HepG2 (cell line): Measurements from ENCODE around the gene JPT1. TPM values are rescaled to one million over a fixed set of nuclear protein-coding genes. Genes with fewer than 3 reads are reported as not detected.

ENCODE experiments used
- ARNT ChIP-seq: fragments of 450-650 bp; IDR thresholded peaks from 2 replicates; pipeline ENCODE4 v1.6.1; 2017
- EEA1 ChIP-seq: sonication (generic); formaldehyde crosslinking; IDR thresholded peaks from 2 replicates; pipeline ENCODE4 v1.5.1; 2020; ENCODE audit warnings: mild to moderate bottlenecking, missing genetic modification reagents, borderline replicate concordance
- ETV5 ChIP-seq: IDR thresholded peaks from 2 replicates; pipeline ENCODE4 v1.6.1; 2018; ENCODE audit warnings: missing biosample characterization, missing genetic modification reagents, inconsistent platforms, borderline replicate concordance
- ETV6 ChIP-seq: sonication (generic); formaldehyde crosslinking; conservative IDR thresholded peaks from 2 replicates; pipeline ENCODE4 v1.4.0; 2020; ENCODE audit warnings: missing genetic modification reagents
- FOXK2 ChIP-seq: fragments of 450-650 bp; IDR thresholded peaks from 2 replicates; pipeline ENCODE4 v1.6.1; 2016
- FOXO4 ChIP-seq: sonication (generic); formaldehyde crosslinking; conservative IDR thresholded peaks from 2 replicates; pipeline ENCODE4 v1.8.1; 2023; ENCODE audit warnings: missing genetic modification reagents
- HBP1 ChIP-seq: IDR thresholded peaks from 2 replicates; pipeline ENCODE4 v1.6.1; 2016; ENCODE audit warnings: low read depth, control low read depth
- HMG20B ChIP-seq: conservative IDR thresholded peaks from 2 replicates; pipeline ENCODE4 v1.6.1; 2016; ENCODE audit warnings: missing genetic modification reagents, missing compliant biosample characterization
- ISL2 ChIP-seq: sonication (generic); formaldehyde crosslinking; IDR thresholded peaks from 2 replicates; pipeline ENCODE4 v1.5.0; 2020; ENCODE audit warnings: missing genetic modification reagents
- MAX ChIP-seq: IDR thresholded peaks from 2 replicates; pipeline ENCODE4 v1.6.1; 2012; ENCODE audit warnings: inconsistent platforms
- MEIS1 ChIP-seq: sonication (generic); formaldehyde crosslinking; IDR thresholded peaks from 2 replicates; pipeline ENCODE4 v1.9.0; 2021; ENCODE audit warnings: mild to moderate bottlenecking, missing genetic modification reagents, moderate library complexity, borderline replicate concordance
- MXI1 ChIP-seq: IDR thresholded peaks from 3 replicates; pipeline ENCODE4 v1.6.1; 2012; ENCODE audit warnings: low read depth, low read length, inconsistent platforms, borderline replicate concordance
- NCOA5 ChIP-seq: sonication (generic); formaldehyde crosslinking; IDR thresholded peaks from 2 replicates; pipeline ENCODE4 v1.4.0; 2020; ENCODE audit warnings: missing genetic modification reagents
- NONO ChIP-seq, 2 experiments: fragments of 450-650 bp in 1 of 2; sonication (generic) in 1 of 2; formaldehyde crosslinking in 1 of 2; IDR thresholded peaks in 1 of 2; conservative IDR thresholded peaks in 1 of 2; 2 replicates each; pipeline versions ENCODE4 v1.6.1 to v1.8.0; 2017 to 2022; ENCODE audit warnings: mild to moderate bottlenecking in 1 of 2, missing genetic modification reagents in 1 of 2, moderate library complexity in 1 of 2
- PAF1 ChIP-seq: IDR thresholded peaks from 2 replicates; pipeline ENCODE4 v1.6.1; 2016; ENCODE audit warnings: missing genetic modification reagents, missing compliant biosample characterization
- PTBP1 ChIP-seq: fragments of 200-400 bp; formaldehyde crosslinking; IDR thresholded peaks from 2 replicates; pipeline ENCODE4 v1.6.1; 2018; ENCODE audit warnings: low read length, low read depth; ENCODE audit not compliant: poor library complexity, severe bottlenecking
- RXRA ChIP-seq: sonication (generic); formaldehyde crosslinking; IDR thresholded peaks from 2 replicates; pipeline ENCODE4 v1.5.1; 2020; ENCODE audit warnings: missing genetic modification reagents
- TARDBP ChIP-seq: sonication (generic); formaldehyde crosslinking; IDR thresholded peaks from 2 replicates; pipeline ENCODE4 v1.8.0; 2022; ENCODE audit warnings: mild to moderate bottlenecking, missing genetic modification reagents
- ZBTB33 ChIP-seq: sonication (generic); formaldehyde crosslinking; IDR thresholded peaks from 2 replicates; pipeline ENCODE4 v1.4.0; 2020; ENCODE audit warnings: missing genetic modification reagents
- ZIK1 ChIP-seq: sonication (generic); formaldehyde crosslinking; IDR thresholded peaks from 2 replicates; pipeline ENCODE4 v1.5.0; 2020; ENCODE audit warnings: mild to moderate bottlenecking, low read depth, missing genetic modification reagents, borderline replicate concordance
- ZMYM4 ChIP-seq: sonication (generic); formaldehyde crosslinking; IDR thresholded peaks from 2 replicates; pipeline ENCODE4 v1.8.1; 2023; ENCODE audit warnings: mild to moderate bottlenecking, missing genetic modification reagents
- ZNF101 ChIP-seq: sonication (generic); formaldehyde crosslinking; IDR thresholded peaks from 2 replicates; pipeline ENCODE4 v1.4.0; 2020; ENCODE audit warnings: mild to moderate bottlenecking, low read depth, missing genetic modification reagents, borderline replicate concordance
- ZNF616 ChIP-seq: sonication (generic); formaldehyde crosslinking; IDR thresholded peaks from 2 replicates; pipeline ENCODE4 v1.5.0; 2020; ENCODE audit warnings: low read depth, mild to moderate bottlenecking, missing genetic modification reagents
- ZNF691 ChIP-seq: sonication (generic); formaldehyde crosslinking; IDR thresholded peaks from 2 replicates; pipeline ENCODE4 v1.4.0; 2020; ENCODE audit warnings: missing genetic modification reagents, low read depth, mild to moderate bottlenecking, borderline replicate concordance
- polyA plus RNA-seq, 8 experiments: library from polyadenylated mRNA; depleted of rRNA in 3 of 8; stranded (reverse) in 7 of 8; unstranded in 1 of 8; fragments of >200 nt; fragmentation: Illumina TruSeq in 4 of 8; extraction: Trizol in 4 of 8; gene quantifications; 2 replicates each; pipeline versions ENCODE4 v1.2.1 to v1.2.3, GENCODE V29; 2011 to 2016; ENCODE audit warnings: low read depth in 4 of 8, missing spikeins in 1 of 8, mixed read lengths in 1 of 8; ENCODE audit not compliant: insufficient read depth in 1 of 8
- total RNA-seq, 5 experiments: library from RNA; depleted of rRNA; stranded (reverse); fragments of >200 nt; fragmentation: Illumina TruSeq; extraction: Trizol; gene quantifications; 2 replicates each; pipeline ENCODE4 v1.2.3, GENCODE V29; 2016; ENCODE audit warnings: low read depth in 1 of 5

Gene JPT1
- total and polyA plus RNA-seq, 2 of the 13 experiments (the other 11 are each of a cell fraction or from before 2014, with no cell fraction given) = 43.3 to 256 TPM

- TF ChIP-seq HBP1 = peak; percentile 59; the same call in 1 of the 2 replicates
- peak; percentile 47; the same call in 1 of the 2 replicates for TF ChIP-seq ISL2
- no peak for TF ChIP-seq NCOA5 (CRISPR knock-in tag)
- TF ChIP-seq MAX = peak; percentile 72
- peak; percentile 91 for TF ChIP-seq ETV6 (CRISPR knock-in tag)
- TF ChIP-seq ZNF101 (CRISPR knock-in tag) = no peak
- TF ChIP-seq ZMYM4 (CRISPR knock-in tag) = peak; percentile 99
- TF ChIP-seq PTBP1 = no peak
- peak; percentile 64; the same call in 1 of the 2 replicates for TF ChIP-seq ETV5
- TF ChIP-seq MXI1 = peak; percentile 83
- TF ChIP-seq ARNT = no peak
- peak; percentile 29; the same call in 1 of the 2 replicates for TF ChIP-seq FOXK2
- TF ChIP-seq ZIK1 (CRISPR knock-in tag) = peak; percentile 67
- no peak for TF ChIP-seq ZNF616
- TF ChIP-seq TARDBP = peak; percentile 53
- 0 out of 2 replicates have a peak, but pooled peaks have one; percentile 39 for TF ChIP-seq RXRA (CRISPR knock-in tag)
- TF ChIP-seq PAF1 (CRISPR knock-in tag) = no peak
- 0 out of 2 replicates have a peak, but pooled peaks have one; percentile 16 for TF ChIP-seq HMG20B (CRISPR knock-in tag)
- TF ChIP-seq ZBTB33 (CRISPR knock-in tag) = 0 out of 2 replicates have a peak, but pooled peaks have one; percentile 1
- peak; percentile 84 for TF ChIP-seq MEIS1 (CRISPR knock-in tag)
- TF ChIP-seq NONO (IDR thresholded peaks at IDR 0.05) = no peak
- peak; percentile 28; the same call in 1 of the 2 replicates for TF ChIP-seq NONO (CRISPR knock-in tag; conservative IDR thresholded peaks at IDR 0.05)
- TF ChIP-seq FOXO4 = no peak
- peak; percentile 69; the same call in 1 of the 2 replicates for TF ChIP-seq ZNF691
- TF ChIP-seq EEA1 (CRISPR knock-in tag) = peak; percentile 58; the same call in 1 of the 2 replicates
These were observed at the start of gene JPT1 (continued) for GRCh38 chr17:75154195-75155106.
